AG10803 (cell line): Measurements from ENCODE around the gene TMEM273.

ENCODE experiments used
- DNase-seq: peaks from one replicate; pipeline ENCODE4 v3.0.0; 2010; ENCODE audit warnings: low read depth
- H3K4me3 ChIP-seq: 2 replicates; pipeline ENCODE4 v1.5.1; 2011; ENCODE audit warnings: mild to moderate bottlenecking, low read length, control low read depth
- TF ChIP-seq, protein P1 (sequence below): conservative IDR thresholded peaks from 2 replicates; pipeline ENCODE4 v1.5.1; 2011; ENCODE audit warnings: mild to moderate bottlenecking, low read length, control low read depth, inconsistent platforms

TMEM273 gene

DNA sequence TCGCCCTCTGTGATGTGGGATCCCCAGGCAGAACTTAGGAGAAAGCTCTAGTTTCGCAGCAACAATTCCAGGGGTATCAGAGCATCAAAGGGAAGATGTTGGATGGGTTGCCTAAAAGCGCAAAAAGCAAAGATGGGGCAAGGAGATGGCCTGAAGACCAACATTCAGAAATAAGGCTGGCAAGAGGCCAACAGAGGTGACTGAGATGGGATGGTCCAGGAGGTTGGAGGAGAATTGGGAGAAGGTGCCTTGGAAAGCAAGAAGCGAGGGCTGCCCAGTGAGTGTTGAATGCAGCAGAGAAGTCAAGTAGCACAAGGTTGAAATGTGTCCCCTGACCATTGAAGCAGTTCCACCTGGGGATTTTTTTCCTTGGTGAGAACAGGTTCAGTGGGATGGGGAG lies 38.4 kb upstream of the TMEM273 start:
- TF ChIP-seq, protein P1, sequence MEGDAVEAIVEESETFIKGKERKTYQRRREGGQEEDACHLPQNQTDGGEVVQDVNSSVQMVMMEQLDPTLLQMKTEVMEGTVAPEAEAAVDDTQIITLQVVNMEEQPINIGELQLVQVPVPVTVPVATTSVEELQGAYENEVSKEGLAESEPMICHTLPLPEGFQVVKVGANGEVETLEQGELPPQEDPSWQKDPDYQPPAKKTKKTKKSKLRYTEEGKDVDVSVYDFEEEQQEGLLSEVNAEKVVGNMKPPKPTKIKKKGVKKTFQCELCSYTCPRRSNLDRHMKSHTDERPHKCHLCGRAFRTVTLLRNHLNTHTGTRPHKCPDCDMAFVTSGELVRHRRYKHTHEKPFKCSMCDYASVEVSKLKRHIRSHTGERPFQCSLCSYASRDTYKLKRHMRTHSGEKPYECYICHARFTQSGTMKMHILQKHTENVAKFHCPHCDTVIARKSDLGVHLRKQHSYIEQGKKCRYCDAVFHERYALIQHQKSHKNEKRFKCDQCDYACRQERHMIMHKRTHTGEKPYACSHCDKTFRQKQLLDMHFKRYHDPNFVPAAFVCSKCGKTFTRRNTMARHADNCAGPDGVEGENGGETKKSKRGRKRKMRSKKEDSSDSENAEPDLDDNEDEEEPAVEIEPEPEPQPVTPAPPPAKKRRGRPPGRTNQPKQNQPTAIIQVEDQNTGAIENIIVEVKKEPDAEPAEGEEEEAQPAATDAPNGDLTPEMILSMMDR = no peak
- DNase-seq = no peak

DNA sequence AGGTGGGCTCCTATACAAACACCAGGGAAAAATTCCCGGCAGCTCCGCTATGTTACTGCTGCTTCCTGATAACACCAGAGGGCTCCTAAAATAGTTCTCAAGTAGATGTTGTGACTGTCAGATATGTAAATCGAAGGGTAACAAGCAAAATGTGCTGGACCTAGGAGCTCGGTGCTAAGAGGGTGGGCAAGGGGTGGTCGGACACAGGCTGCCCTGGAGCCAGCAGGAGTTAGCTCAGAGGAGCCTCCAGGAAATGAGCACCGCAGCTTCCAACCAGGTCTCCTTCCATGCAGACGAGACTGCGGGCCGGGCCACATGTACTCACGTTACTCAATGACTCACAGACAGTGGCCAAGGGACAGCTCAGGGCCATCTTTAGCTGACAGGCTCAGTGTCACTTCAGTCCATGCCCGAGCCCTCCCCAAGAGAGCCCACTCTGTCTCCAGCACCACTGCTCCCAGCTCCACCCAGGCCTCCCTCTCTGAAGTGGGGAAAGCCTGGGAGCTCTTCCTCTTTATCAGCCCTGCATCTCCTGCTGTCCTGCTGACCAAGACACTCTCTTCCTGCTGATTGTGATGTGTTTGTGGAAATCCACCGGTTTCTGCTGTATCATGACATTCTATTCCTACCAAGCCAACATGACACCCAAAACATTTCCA lies 37.2 kb upstream of the TMEM273 start:
- TF ChIP-seq, protein P1 = no peak
- DNase-seq = no peak
- H3K4me3 ChIP-seq = no peak overlapping the region

More for the DNA sequence above, 38.4 kb upstream of the TMEM273 start:
- no peak overlapping the region for H3K4me3 ChIP-seq

DNA sequence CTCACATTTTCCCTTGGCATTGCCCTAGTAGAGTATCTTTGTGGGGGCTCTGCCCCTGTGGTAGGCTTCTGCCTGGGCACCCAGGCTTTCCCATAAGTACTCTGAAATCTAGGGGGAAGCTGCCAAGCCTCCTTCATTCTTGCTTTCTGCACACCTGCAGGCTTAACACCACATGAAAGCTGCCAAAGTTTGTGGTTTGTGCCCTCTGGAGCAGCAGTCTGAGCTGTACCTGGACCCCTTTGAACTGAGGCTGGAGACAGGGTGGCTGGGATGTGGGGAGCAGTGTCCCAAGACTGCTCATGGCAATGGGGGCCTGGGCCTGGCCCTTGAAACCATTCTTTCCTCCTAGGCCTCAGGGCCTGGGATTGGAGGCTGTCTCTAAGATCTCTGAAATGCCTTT lies 35.0 kb upstream of the TMEM273 start:
- H3K4me3 ChIP-seq = no peak overlapping the region
- no peak for DNase-seq
- TF ChIP-seq, protein P1 = no peak

GRCh38 chr10:49222170-49222569 lies 34.0 kb upstream of the TMEM273 start:
- TF ChIP-seq, protein P1 = no peak
- no peak overlapping the region for H3K4me3 ChIP-seq
- no peak for DNase-seq

- TF ChIP-seq, protein P1 = no peak
- H3K4me3 ChIP-seq = no peak overlapping the region
- DNase-seq = no peak
Observed at GRCh38 chr10:49220679-49221078, 32.5 kb upstream of the TMEM273 start.

DNA sequence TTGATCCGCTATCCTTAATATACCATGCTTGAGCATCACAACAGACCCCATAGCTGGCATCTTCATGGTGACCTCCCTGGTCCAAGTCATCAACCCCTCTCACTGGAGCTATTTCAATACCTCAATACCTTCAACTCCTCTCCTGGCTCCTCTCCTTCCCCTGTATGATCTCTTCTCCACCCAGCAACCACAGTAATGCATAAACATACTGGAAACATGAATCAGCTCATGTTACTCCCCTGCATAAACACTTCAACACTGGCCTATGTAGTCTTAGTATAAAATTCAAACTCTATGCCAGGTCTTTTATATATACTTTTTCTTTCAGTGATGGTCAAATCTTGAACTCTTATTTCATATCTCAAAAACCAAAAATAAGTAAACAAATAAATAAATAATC lies 31.8 kb upstream of the TMEM273 start:
- no peak overlapping the region for H3K4me3 ChIP-seq
- peak; percentile 27 for DNase-seq
- TF ChIP-seq, protein P1 = no peak

DNA sequence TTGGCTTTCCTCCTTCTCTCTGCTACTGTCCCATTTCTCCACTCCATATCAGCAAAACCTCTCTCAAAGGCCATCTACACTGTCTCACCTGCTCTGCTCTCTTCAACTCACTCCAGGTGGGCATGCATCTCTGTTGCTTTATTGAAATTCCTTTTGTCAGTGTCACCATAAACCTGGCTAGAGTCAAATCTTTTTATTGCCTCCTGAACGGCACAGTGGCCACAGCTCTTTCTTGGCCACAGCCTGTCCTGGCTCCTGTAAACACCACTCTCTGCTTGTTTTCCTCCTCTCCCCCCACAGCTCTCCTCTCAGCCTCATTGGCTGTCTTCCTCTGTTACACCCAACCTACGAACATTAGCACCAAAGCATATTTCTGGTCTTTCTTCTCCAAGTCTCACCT lies 31.1 kb upstream of the TMEM273 start:
- TF ChIP-seq, protein P1 = no peak
- DNase-seq = no peak
- H3K4me3 ChIP-seq = no peak overlapping the region
